ENCODE measurements around the gene CHST11.

GRCh38 chr12:104669089-104669721, 212.5 kb downstream of the CHST11 start:
- TF ChIP-seq POLR2AphosphoS5 (IDR thresholded peaks at IDR 0.05; ENCODE audit: borderline replicate concordance, low read depth, low read length) (no peak), EZH2 (IDR thresholded peaks at IDR 0.05) (no peak), FOXP2 (optimal IDR thresholded peaks at IDR 0.05; ENCODE audit: control extremely low read depth, extremely low read length, insufficient read depth) (peak; percentile 18)
